ENCODE results near the gene TRPM3.

Gene TRPM3

DNA sequence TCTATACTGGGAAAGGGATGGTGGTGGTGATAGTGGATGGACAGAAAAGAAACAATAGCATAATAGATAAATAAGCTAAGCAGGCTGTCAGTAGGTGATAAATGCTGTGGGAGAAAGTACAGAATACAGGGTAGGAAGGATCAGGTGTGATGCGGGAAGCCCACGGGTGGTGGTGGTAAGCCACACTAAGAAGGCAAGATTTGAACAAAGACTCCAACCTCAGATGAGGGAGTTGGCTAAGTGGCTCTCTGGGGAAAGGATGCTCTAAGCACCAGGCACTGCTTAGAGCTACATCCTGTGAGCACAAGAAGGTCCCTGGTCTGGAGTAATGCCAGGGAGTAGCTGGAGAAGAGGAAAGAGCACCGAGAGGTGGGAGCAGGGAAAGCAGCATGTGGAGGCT is 555.4 kb downstream of the TRPM3 start:
- TF ChIP-seq, protein P1, sequence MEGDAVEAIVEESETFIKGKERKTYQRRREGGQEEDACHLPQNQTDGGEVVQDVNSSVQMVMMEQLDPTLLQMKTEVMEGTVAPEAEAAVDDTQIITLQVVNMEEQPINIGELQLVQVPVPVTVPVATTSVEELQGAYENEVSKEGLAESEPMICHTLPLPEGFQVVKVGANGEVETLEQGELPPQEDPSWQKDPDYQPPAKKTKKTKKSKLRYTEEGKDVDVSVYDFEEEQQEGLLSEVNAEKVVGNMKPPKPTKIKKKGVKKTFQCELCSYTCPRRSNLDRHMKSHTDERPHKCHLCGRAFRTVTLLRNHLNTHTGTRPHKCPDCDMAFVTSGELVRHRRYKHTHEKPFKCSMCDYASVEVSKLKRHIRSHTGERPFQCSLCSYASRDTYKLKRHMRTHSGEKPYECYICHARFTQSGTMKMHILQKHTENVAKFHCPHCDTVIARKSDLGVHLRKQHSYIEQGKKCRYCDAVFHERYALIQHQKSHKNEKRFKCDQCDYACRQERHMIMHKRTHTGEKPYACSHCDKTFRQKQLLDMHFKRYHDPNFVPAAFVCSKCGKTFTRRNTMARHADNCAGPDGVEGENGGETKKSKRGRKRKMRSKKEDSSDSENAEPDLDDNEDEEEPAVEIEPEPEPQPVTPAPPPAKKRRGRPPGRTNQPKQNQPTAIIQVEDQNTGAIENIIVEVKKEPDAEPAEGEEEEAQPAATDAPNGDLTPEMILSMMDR (conservative IDR thresholded peaks at IDR 0.05; ENCODE audit: low read depth, low read length), result no peak
- DNase-seq (ENCODE audit: low read depth), result no peak
- no peak overlapping the region for H3K4me3 ChIP-seq (ENCODE audit: low read depth, low read length)

DNA sequence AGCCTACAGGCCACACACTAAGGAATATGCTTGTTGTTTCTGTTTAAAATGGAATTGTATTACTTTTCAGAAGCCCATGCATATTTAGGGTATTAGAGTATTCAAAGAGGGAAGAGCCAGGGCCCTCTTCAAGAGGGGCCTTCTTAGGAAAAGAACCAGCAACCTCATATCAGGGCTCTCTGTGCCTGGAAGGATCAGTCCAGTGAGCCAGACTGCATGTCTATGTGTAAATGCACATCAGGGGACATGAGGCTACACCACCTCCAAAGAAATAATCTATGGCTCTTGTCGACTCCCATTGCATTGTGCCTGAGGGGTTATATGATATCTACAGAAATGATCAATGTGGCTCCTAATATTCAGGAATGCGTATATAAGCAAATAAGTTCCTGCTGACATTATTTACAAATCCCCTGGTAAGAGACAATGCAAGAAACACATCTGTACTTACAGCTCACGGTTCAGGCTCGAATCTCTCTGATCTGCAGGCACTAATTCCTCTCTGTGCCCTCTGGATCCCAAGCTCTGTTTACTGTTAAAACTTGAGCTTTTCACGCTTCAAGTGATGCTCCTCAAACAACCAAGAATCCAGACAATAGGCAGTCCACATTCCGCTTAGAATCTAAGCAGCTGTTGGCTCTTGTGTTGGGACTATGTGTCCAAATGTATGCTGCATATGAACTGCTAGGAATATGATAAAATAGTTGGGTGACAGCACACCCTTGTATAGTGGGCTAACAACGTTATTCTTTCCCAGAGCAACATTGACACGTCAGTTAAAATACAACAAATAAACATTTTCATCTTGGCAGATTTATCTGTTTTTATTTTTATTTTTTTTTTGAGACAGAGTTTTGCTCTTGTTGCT is 556.7 kb downstream of the TRPM3 start:
- TF ChIP-seq, protein P1 (conservative IDR thresholded peaks at IDR 0.05; ENCODE audit: low read depth, low read length), result no peak
- no peak for DNase-seq (ENCODE audit: low read depth)
- H3K4me3 ChIP-seq (ENCODE audit: low read depth, low read length), result no peak overlapping the region

- H3K4me3 ChIP-seq (ENCODE audit: low read depth, low read length), result no peak overlapping the region
- TF ChIP-seq, protein P1 (conservative IDR thresholded peaks at IDR 0.05; ENCODE audit: low read depth, low read length), result no peak
- peak; percentile 88 for DNase-seq (ENCODE audit: low read depth)
These were observed 557.8 kb downstream of the TRPM3 start for GRCh38 chr9:70563431-70564204.

DNA sequence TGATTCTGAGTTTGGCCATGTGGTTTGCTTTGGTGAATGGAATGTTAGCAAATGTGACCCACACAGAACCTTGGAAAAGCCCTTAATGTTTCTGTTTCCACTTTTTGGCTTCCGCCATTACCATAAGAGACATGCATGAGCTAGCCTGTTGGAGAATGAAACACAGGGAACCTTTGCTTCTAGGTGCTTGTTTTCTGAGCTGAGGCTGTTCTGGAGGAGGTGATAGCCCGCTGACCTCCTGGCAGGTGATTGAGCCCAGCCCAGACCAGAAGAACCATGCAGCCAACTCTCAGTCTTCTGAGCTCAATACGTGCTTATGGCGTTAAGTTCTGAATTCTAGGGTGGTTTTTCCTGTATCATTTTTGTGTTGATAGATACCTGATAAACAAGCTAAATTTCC is 558.4 kb downstream of the TRPM3 start:
- DNase-seq (ENCODE audit: low read depth), result no peak
- TF ChIP-seq, protein P1 (conservative IDR thresholded peaks at IDR 0.05; ENCODE audit: low read depth, low read length), result no peak
- no peak overlapping the region for H3K4me3 ChIP-seq (ENCODE audit: low read depth, low read length)

GRCh38 chr9:70561786-70562395 is 559.5 kb downstream of the TRPM3 start:
- TF ChIP-seq, protein P1 (conservative IDR thresholded peaks at IDR 0.05; ENCODE audit: low read depth, low read length), result no peak
- H3K4me3 ChIP-seq (ENCODE audit: low read depth, low read length), result no peak overlapping the region
- DNase-seq (ENCODE audit: low read depth), result no peak

GRCh38 chr9:70561111-70561510 is 560.3 kb downstream of the TRPM3 start:
- no peak overlapping the region for H3K4me3 ChIP-seq (ENCODE audit: low read depth, low read length)
- DNase-seq (ENCODE audit: low read depth), result no peak
- TF ChIP-seq, protein P1 (conservative IDR thresholded peaks at IDR 0.05; ENCODE audit: low read depth, low read length), result no peak
